A549 (cell line): ENCODE measurements around the gene EFNA5. TPM values are rescaled to one million over a fixed set of nuclear protein-coding genes. Genes with fewer than 3 reads are reported as not detected.

ENCODE experiments used
- ATAC-seq, 2 experiments: fragments of 200-7000 bp in 1 of 2; fragments of >200 bp in 1 of 2; cut with Nextera tagmentation in 1 of 2; cut with Tn5 transposase in 1 of 2; 3 replicates each; pipeline versions ENCODE4 v1.8.0 to v1.9.1; 2018 to 2020; ENCODE audit warnings: mild to moderate bottlenecking in 1 of 2, moderate library complexity in 1 of 2
- CTCF ChIA-PET: fragments of 300-600 bp; sonication (Branson Sonifier 250); formaldehyde crosslinking; extraction: SDS; loops from one replicate; lab custom pipeline; 2021; ENCODE audit warnings: antibody characterized with exemption, inconsistent platforms; lab: Yijun Ruan, JAX
- POLR2A ChIA-PET: fragments of 350-600 bp; formaldehyde crosslinking; extraction: SDS; loops from one replicate; lab custom pipeline; 2021; ENCODE audit warnings: antibody characterized with exemption, inconsistent platforms; lab: Yijun Ruan, JAX
- DNase-seq, 2 experiments: peaks; one replicate each; pipeline versions ENCODE4 v3.0.0 to v3.0.0-alpha.2; 2011 to 2016; ENCODE audit warnings: low read depth in 1 of 2, low spot score in 1 of 2
- FAIRE-seq: peaks from 2 replicates; lab custom pipeline; 2011; peaks lifted over from hg19 to GRCh38; lab: Jason Lieb, UNC
- H3K27ac ChIP-seq, 2 experiments: fragments of >200 bp; sonication (Bioruptor Twin); formaldehyde crosslinking; 3 replicates each; pipeline ENCODE4 v1.5.1; 2016 to 2017
- H3K4me1 ChIP-seq: fragments of >200 bp; sonication (Bioruptor Twin); formaldehyde crosslinking; 3 replicates; pipeline ENCODE4 v1.6.1; 2016
- H3K4me2 ChIP-seq: fragments of >200 bp; sonication (Bioruptor Twin); formaldehyde crosslinking; 3 replicates; pipeline ENCODE4 v1.6.1; 2016
- H3K4me3 ChIP-seq: fragments of >200 bp; sonication (Bioruptor Twin); formaldehyde crosslinking; 3 replicates; pipeline ENCODE4 v1.5.1; 2016
- H3K9me3 ChIP-seq: fragments of >200 bp; sonication (Bioruptor Twin); formaldehyde crosslinking; 3 replicates; pipeline ENCODE4 v1.6.1; 2016
- CEBPB ChIP-seq, 2 experiments: fragments of >200 bp in 1 of 2; sonication (Bioruptor Twin) in 1 of 2; formaldehyde crosslinking in 1 of 2; IDR thresholded peaks; 2 replicates each; pipeline ENCODE4 v1.6.1; 2012 to 2016
- CHD2 ChIP-seq: fragments of 150-350 bp; IDR thresholded peaks from 2 replicates; pipeline ENCODE4 v1.6.1; 2014; ENCODE audit warnings: low read length; ENCODE audit not compliant: partially characterized antibody
- CHD4 ChIP-seq: fragments of 200-600 bp; sonication (generic); IDR thresholded peaks from 2 replicates; pipeline ENCODE4 v1.6.1; 2016; ENCODE audit warnings: antibody characterized with exemption, mild to moderate bottlenecking, borderline replicate concordance
- ESRRA ChIP-seq: fragments of 150-350 bp; IDR thresholded peaks from 2 replicates; pipeline ENCODE4 v1.6.1; 2014; ENCODE audit warnings: mild to moderate bottlenecking, low read length, borderline replicate concordance
- FOXS1 ChIP-seq: fragments of 250-450 bp; sonication (Bioruptor Pico); IDR thresholded peaks from 2 replicates; pipeline ENCODE4 v1.5.0; 2020; ENCODE audit warnings: mild to moderate bottlenecking, moderate library complexity
- GATA3 ChIP-seq: IDR thresholded peaks from 2 replicates; pipeline ENCODE4 v1.6.1; 2012; ENCODE audit warnings: borderline replicate concordance
- HES2 ChIP-seq: fragments of >200 bp; sonication (Bioruptor Twin); formaldehyde crosslinking; IDR thresholded peaks from 2 replicates; pipeline ENCODE4 v1.6.1; 2016
- HOXA7 ChIP-seq: fragments of 250-450 bp; sonication (Bioruptor Pico); IDR thresholded peaks from 2 replicates; pipeline ENCODE4 v1.5.0; 2020; ENCODE audit warnings: mild to moderate bottlenecking, moderate library complexity
- JUN ChIP-seq, 2 experiments: fragments of >200 bp; sonication (Bioruptor Twin); formaldehyde crosslinking; IDR thresholded peaks; 2 replicates in 1 of 2; 3 replicates in 1 of 2; pipeline ENCODE4 v1.6.1; 2016 to 2017
- MAFK ChIP-seq: fragments of 450-650 bp; IDR thresholded peaks from 2 replicates; pipeline ENCODE4 v1.6.1; 2014; ENCODE audit not compliant: partially characterized antibody
- PBX3 ChIP-seq: IDR thresholded peaks from 2 replicates; pipeline ENCODE4 v1.6.1; 2012
- POLR2AphosphoS2 ChIP-seq: conservative IDR thresholded peaks from 2 replicates; pipeline ENCODE4 v1.6.1; 2012; ENCODE audit warnings: low read length, improper control_type of control experiment, inconsistent platforms
- RCOR1 ChIP-seq: fragments of 150-350 bp; IDR thresholded peaks from 2 replicates; pipeline ENCODE4 v1.6.1; 2014; ENCODE audit warnings: antibody characterized with exemption, low read length, low read depth
- REST ChIP-seq: fragments of 200-600 bp; sonication (generic); IDR thresholded peaks from 2 replicates; pipeline ENCODE4 v1.6.1; 2016; ENCODE audit warnings: antibody characterized with exemption, mild to moderate bottlenecking, moderate library complexity
- RFX5 ChIP-seq: fragments of 450-650 bp; IDR thresholded peaks from 2 replicates; pipeline ENCODE4 v1.7.1; 2014; ENCODE audit warnings: antibody characterized with exemption, mild to moderate bottlenecking, moderate library complexity
- RNF2 ChIP-seq: fragments of 200-600 bp; sonication (generic); IDR thresholded peaks from 2 replicates; pipeline ENCODE4 v1.6.1; 2016; ENCODE audit warnings: low read depth, mild to moderate bottlenecking, antibody characterized with exemption, moderate library complexity, borderline replicate concordance
- TFCP2L1 ChIP-seq: fragments of 250-450 bp; sonication (Bioruptor Pico); IDR thresholded peaks from 2 replicates; pipeline ENCODE4 v1.5.0; 2021; ENCODE audit warnings: mild to moderate bottlenecking
- TP53 ChIP-seq: fragments of 250-450 bp; sonication (Bioruptor Pico); IDR thresholded peaks from 2 replicates; pipeline ENCODE4 v1.5.0; 2021; ENCODE audit warnings: mild to moderate bottlenecking, moderate library complexity
- ZC3H11A ChIP-seq: fragments of 450-650 bp; IDR thresholded peaks from 2 replicates; pipeline ENCODE4 v1.6.1; 2014; ENCODE audit warnings: antibody characterized with exemption, mild to moderate bottlenecking
- ZFP36 ChIP-seq: fragments of 450-650 bp; IDR thresholded peaks from 2 replicates; pipeline ENCODE4 v1.6.1; 2014; ENCODE audit warnings: borderline replicate concordance; ENCODE audit not compliant: partially characterized antibody
- ZSCAN20 ChIP-seq: fragments of 250-450 bp; sonication (Bioruptor Pico); IDR thresholded peaks from 2 replicates; pipeline ENCODE4 v1.8.0; 2022; ENCODE audit warnings: mild to moderate bottlenecking, moderate library complexity
- WGBS: methylation state at CpG from one replicate; pipeline ENCODE4 v1.1.6; 2017; ENCODE audit errors: missing lambda C conversion rate; 5-methylcytosine and 5-hydroxymethylcytosine counted together
- polyA plus RNA-seq, 4 experiments: library from polyadenylated mRNA; depleted of rRNA in 3 of 4; stranded (reverse); fragments of >200 nt; fragmentation: RNase III in 1 of 4; extraction: RNeasy Plus Mini Kit Qiagen cat#74134 plus additional on column Dnase treatment in 1 of 4; gene quantifications; 2 replicates in 3 of 4; 3 replicates in 1 of 4; pipeline ENCODE4 v1.2.3, GENCODE V29; 2011 to 2017

Gene EFNA5
- polyA plus RNA-seq, 2 of the 4 experiments (the other 2 are of a cell fraction) = 8.5 to 20.7 TPM

- ATAC-seq (peak; percentile 34 to 45; a peak in 2 of 6 replicates), DNase-seq (no peak), FAIRE-seq (peak; percentile 13)
- TF ChIP-seq CEBPB (IDR thresholded peaks at IDR 0.05) (no peak), JUN (IDR thresholded peaks at IDR 0.05) (no peak), RCOR1 (no peak), GATA3 (no peak)
- Histone ChIP-seq H3K4me2 (no peak overlapping the region), H3K27ac (no peak overlapping the region), H3K9me3 (no peaks in the 10 kb centered on the region), H3K4me3 (no peak overlapping the region), H3K4me1 (peaks cover 31% of the 10 kb centered on the region)
- POLR2A ChIA-PET = no interaction called here
- WGBS = 87% methylated on average over 7 of the region's 7 CpGs
- CTCF ChIA-PET = interaction anchor here (0.9 kb wide), 1 partner anchor 20 kb away, joined by 3 read pairs; no protein-coding TSS in a partner anchor
Observed at GRCh38 chr5:107592515-107592914, 78.2 kb downstream of the EFNA5 start.

DNA sequence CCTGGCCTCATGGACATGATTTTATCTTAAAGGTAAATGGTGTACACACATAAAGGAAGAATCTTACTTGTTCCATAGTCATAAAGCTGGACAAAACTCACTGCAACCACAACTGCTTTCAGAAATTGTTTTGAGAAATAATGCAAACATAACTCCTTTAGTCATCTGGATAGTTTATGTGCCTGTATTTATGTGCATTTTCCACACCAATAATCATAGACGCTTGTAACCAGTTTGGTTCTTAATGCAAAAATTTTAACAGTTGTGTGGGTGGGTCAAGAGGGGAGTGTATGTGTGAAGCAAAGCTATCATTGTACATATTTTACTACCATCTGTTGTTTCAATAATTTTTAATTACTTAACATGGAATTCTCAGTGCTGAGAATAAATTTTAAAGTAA is 80.1 kb downstream of the EFNA5 start:
- H3K27ac ChIP-seq = no peak overlapping the region
- no peaks in the 10 kb centered on the region for H3K9me3 ChIP-seq
- DNase-seq (no peak), ATAC-seq (no peak)
- TF ChIP-seq RCOR1 (no peak), MAFK (no peak), ZSCAN20 (CRISPR knock-in tag) (no peak)
- TF ChIP-seq, all 56 proteins: peak for 0
- Histone ChIP-seq H3K4me3 (no peak overlapping the region), H3K4me2 (no peak overlapping the region), H3K4me1 (peaks cover 30% of the 10 kb centered on the region)
- no peak for FAIRE-seq
- ChIA-PET POLR2A (no interaction called here), CTCF (interaction anchor here (1.0 to 2.1 kb wide), 6 partner anchors 9 to 25 kb away, joined by 3 to 5 read pairs (median 4); no protein-coding TSS in a partner anchor)
- WGBS = 89% methylated on average over 1 of the region's 1 CpG

DNA sequence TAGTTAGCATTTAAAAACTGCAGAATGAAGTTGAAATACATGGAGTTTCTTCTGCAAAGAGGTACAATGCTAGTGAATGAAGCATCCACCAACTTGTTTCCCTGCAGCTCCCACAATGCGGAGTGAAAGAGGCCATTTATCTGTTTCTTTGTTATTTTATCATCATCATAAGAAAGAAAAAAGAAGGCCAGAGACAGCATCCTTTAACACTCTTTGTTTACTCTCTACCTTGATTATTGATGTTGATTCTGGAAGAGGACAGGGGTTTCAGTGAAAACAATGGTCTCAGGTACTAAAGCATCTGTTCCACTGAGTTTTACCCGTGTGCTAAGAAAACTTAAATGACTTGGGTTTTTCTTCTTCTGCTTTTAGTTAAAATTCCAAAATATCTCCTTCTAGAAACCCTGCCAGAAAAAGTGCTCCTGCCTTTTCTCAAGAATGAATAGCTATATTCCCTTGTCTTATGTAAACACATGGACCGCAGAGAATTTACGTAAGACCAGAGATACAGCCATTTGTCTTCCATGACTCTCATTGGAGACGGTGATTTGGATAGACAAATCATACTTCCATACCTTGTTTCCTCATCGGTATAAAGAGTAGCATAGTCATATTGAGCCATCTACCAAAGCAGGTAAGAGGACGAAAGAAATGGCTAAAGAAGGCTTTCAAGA is 81.1 kb downstream of the EFNA5 start:
- ATAC-seq = no peak
- 94% methylated on average over 7 of the region's 7 CpGs for WGBS
- POLR2A ChIA-PET = no interaction called here

More for the DNA sequence above, 81.1 kb downstream of the EFNA5 start:
- Histone ChIP-seq H3K9me3 (no peaks in the 10 kb centered on the region), H3K4me3 (no peak overlapping the region), H3K4me1 (peaks cover 20% of the 10 kb centered on the region), H3K27ac (no peak overlapping the region), H3K4me2 (no peak overlapping the region)
- DNase-seq (no peak), FAIRE-seq (no peak)
- CTCF ChIA-PET = interaction anchor here (1.3 to 2.1 kb wide), 5 partner anchors 10 to 17 kb away, joined by 3 to 5 read pairs (median 4); no protein-coding TSS in a partner anchor
- TF ChIP-seq PBX3 (no peak), HOXA7 (no peak), RNF2 (no peak), MAFK (no peak), TFCP2L1 (no peak), ESRRA (no peak), CHD4 (no peak), ZC3H11A (no peak), CHD2 (no peak), JUN (IDR thresholded peaks at IDR 0.05) (no peak), RFX5 (no peak), HES2 (no peak), TP53 (CRISPR knock-in tag) (no peak), REST (no peak), ZFP36 (no peak), FOXS1 (CRISPR knock-in tag) (no peak), POLR2AphosphoS2 (no peak)
